Suppressor macrophage (primary cell): ENCODE results near the gene CNPPD1.

ENCODE experiments used
- DNase-seq, 4 experiments: peaks; one replicate each; pipeline ENCODE4 v3.0.0-alpha.2; 2020 to 2022

Gene CNPPD1

GRCh38 chr2:219179601-219180465, 3.1 kb upstream of the CNPPD1 start:
- DNase-seq: no peak

GRCh38 chr2:219178377-219179175, 1.9 kb upstream of the CNPPD1 start:
- DNase-seq: peak in 3 of 4 experiments; percentile 47 to 67 (median 64)

- DNase-seq: peak; percentile 92 to 98 (median 96)
Measured at GRCh38 chr2:219177552-219178376, 1.0 kb upstream of the CNPPD1 start, which contains the start of gene RETREG2. TSS of gene RETREG2 (plus strand) at chr2:219178275. CDS start at chr2:219178353, 78 bp downstream.

GRCh38 chr2:219175928-219176817, 552 bp downstream of the CNPPD1 start:
- peak; percentile 39 to 77 (median 64) for DNase-seq

DNA sequence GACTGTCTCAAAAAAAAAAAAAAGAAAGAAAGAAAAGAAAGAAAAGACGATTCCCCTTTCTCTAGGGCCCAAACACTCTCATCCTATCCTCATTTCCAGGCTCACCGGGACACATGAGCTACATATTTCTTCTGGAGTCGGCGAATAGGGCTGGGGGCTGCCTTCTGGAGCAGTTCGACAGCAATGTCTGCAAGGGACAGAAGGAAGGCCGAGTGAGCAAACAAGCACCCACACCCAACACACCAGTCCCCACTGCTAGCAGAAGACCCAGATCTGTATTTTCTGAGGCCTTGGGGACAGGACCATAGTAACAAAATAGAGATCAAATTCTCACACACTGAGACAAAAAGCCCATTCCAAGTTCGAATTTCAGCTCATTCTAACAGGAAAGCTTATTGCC, 1.2 kb downstream of the CNPPD1 start:
- no peak for DNase-seq

DNA sequence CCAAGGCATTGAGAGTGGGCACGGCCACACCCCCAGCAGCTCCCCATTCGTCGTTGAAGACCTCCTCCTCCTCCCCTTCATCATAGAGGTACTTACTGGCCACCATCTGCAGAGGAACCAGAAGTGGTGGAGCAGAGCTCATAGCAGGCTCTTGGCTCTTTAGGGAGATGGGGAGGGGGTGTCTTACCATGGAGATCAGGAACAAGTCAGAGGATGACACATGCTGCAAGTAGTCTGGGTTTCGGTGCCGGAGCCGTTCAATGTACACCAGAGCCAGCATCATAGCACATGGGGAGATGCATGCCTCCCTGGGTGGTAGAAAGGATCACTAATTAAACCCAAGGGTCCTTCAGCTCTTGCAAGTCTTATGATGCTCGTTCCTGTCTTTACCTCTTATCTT, 1.9 kb downstream of the CNPPD1 start:
- no peak for DNase-seq

DNA sequence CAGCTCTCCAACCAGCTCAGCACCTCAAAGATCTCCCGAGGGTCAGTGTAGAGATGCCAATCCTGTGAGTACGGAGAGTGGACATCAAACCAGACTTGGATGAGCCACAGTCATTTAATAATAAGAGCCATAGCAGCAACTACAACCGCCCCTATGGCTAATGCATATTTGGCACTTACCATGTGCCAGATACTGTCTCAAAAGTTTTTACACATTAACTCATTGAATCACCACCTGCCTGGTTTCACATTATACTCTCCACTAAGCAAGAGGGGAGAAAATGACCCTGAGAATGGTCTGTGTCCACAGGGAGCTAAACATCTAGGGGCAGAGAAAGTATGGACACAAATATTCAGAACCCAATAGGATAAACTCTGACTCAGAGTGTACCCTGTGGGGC, 2.6 kb downstream of the CNPPD1 start:
- DNase-seq: no peak

DNA sequence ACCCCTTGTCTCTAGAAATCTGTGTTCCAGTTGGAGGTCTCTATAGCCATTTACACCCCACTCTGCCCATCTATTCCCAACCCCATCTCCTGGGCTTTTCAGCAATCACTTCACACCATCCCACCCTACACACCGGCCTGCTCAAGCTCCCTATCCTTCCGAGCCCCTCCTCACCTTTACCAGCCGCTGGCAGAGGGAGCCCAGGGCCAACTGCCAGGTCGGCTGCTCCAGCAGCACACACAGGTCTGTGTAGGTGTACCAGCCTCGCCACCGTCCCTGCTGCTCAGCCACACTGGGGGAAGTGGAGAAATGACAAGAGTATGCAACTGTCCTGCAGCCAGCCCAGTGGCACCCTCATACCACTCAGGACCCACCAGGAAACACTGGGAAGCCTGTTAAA, 3.5 kb downstream of the CNPPD1 start:
- no peak for DNase-seq

GRCh38 chr2:219172231-219173154, 4.2 kb downstream of the CNPPD1 start:
- no peak for DNase-seq

GRCh38 chr2:219171231-219171651, 5.5 kb downstream of the CNPPD1 start:
- DNase-seq: peak; percentile 61 to 70 (median 64)

DNA sequence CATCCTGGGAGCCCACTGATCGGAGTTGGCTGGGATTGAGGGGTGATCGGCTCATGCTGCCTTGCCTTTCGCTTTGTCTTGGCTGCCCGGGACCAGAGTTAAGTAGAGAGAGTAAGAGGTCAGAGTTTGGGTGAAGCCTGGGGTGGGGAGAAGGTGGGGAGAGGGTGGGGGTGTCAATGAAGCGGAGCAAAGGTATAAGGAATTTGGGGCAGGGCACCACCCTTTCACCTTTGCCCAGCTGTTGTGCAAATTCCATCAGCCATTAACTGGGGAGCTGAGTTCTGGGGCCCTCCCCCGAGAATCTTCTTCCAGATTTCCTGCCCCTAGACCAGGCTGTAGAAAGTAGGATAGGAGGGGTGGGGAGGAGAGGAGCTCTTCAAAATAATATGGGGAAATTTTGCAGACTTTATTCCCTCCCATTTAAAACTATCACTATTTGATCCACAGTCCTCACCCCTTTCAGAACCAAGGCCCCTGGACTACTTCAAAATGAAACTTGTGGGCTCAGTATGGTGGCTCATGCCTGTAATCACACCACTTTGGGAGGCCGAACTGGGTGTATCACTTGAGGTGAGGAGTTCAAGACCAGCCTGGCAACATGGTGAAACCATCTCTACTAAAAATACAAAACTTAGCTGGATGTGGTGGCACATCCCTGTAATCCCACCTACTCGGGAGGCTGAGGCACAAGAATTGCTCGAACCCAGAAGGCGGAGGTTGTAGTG, 6.6 kb downstream of the CNPPD1 start, which contains the start of gene SLC23A3:
SLC23A3 (minus strand) TSS at position 100 of the 725 bp plus-strand sequence; CDS start at position 55, 45 bp downstream.
- DNase-seq: no peak

DNA sequence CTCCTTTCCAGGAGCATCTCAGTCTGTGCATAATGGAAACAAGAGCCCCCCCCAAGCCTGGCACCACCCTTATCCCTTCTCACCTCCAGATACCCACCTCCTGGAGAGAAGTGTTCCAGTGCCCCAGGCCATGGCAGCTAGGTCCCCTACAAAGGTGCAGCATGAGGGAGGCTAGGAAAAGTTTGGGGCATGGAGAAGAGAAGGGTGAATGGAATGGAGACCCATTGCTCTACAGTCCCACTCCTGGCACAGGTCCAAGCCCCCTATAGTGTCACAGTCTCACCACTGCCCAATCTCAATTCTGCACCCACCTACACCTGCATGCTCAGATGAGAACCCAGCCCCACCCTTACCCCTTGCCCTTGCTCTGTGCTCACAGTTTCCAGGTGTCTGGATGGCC, 7.8 kb downstream of the CNPPD1 start:
- DNase-seq: no peak

- peak in 3 of 4 experiments; percentile 12 to 36 (median 29) for DNase-seq
Measured at GRCh38 chr2:219168526-219168925, 8.2 kb downstream of the CNPPD1 start.

DNA sequence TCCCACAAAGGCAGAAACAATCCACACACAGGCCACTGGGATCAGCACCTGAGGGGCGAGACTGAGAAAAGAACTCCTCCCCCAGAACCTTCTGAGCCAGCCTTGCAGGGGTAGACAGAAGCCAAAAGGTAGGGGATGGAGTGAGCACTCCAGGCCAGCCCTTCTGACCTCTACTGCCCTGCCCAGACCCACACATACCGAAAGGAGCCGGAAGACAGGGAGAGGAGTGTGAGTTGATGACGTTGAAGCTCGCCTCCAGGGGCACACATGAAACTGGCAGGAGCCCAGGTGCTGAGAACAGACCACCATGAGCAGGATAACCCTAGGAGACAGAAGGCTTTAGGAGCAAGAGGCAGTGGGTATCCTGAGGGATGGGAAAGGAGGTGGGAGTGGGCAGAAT, 8.7 kb downstream of the CNPPD1 start:
- no peak for DNase-seq

DNA sequence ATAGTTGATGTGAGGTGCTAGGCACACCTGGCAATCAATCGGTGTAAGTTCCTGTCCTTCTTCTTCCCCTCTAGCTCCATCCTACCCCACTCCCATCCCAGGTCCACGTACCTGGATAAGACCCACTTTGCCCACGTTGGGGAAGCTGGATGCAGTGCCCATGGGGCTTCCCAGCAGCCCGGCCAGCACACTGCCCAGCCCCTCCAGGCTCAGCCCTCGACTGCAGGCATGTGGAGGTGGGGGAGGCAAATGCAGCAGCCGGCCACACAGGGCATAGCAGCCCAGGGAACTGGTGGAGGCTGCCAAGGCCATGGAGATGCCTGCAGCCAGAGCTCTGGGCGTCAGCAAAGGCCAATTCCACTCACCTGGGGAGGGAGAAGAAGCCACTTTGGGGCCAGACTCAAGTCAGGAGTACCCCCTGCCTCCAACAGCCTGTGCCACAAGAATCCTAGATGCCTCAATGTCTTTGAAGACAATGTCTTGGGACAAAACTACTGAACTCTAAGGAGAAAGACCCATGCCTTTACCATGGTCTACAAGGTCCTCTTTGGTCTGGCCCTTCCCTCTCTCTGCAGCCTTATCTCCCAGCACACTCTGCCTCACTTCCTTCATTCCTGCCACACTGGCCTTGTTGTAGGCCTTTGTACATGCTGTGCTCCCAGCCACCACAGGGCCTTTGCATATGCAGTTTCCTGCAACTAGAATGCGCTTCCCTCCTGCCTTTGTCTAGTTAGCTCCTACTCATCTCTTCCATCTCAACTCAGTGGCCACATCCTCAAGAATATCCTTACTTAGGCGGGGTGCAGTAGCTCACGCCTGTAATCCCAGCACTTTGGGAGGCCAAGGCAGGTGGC, 11.4 kb downstream of the CNPPD1 start:
- DNase-seq: no peak

- no peak for DNase-seq
Measured at GRCh38 chr2:219163156-219163555, 13.6 kb downstream of the CNPPD1 start.

DNA sequence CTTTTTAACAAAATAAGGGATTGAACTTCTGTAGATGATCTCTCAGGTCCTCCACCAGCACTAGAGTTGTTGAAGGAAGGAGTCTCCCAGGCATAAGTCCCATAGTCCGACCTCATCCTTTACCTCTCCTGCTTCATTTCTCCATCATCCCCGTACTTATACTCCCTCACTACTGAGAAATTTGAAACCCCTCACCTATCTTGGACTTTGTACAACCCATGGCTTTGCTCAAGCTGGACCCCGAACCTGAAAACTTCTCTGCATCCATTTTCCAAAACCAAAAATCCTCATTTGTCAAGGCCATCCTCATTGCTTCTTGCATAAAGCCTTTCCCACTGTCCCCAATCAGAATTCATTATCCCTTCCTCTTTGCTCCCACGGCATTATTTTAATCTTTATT, 15.6 kb downstream of the CNPPD1 start:
- DNase-seq: no peak
